GM21447 (cell line): ENCODE measurements around the gene TRIAP1.
"Not testable (repeated sequence)": the region's sequence is repeated elsewhere in the genome, so short reads cannot be mapped to it uniquely, and the experiment has no call there.

ENCODE experiments used
- ATAC-seq: cut with Tn5 transposase; IDR thresholded peaks from one replicate; pipeline ENCODE4 v1.9.1; 2021; ENCODE audit not compliant: unreplicated experiment

The TRIAP1 gene

GRCh38 chr12:120468821-120469449 lies 22.8 kb upstream of the TRIAP1 start:
- ATAC-seq = peak; percentile 30

GRCh38 chr12:120468325-120468820 lies 22.2 kb upstream of the TRIAP1 start:
- no peak for ATAC-seq

GRCh38 chr12:120467439-120467838 lies 21.3 kb upstream of the TRIAP1 start:
- no peak for ATAC-seq

- ATAC-seq = no peak
Measured at GRCh38 chr12:120466560-120467315, 20.6 kb upstream of the TRIAP1 start.

- no peak for ATAC-seq
Measured at GRCh38 chr12:120465756-120466155, 19.6 kb upstream of the TRIAP1 start.

GRCh38 chr12:120463712-120464111 lies 17.5 kb upstream of the TRIAP1 start:
- ATAC-seq = no peak

GRCh38 chr12:120462099-120462640 lies 16.0 kb upstream of the TRIAP1 start:
- no peak for ATAC-seq

GRCh38 chr12:120460157-120460556 lies 14.0 kb upstream of the TRIAP1 start:
- ATAC-seq = no peak

GRCh38 chr12:120457133-120457532 lies 10.9 kb upstream of the TRIAP1 start:
- no peak for ATAC-seq

- ATAC-seq = no peak
Measured at GRCh38 chr12:120455302-120455701, 9.1 kb upstream of the TRIAP1 start.

- no peak for ATAC-seq
Measured at GRCh38 chr12:120453977-120454376, 7.8 kb upstream of the TRIAP1 start.

- no peak for ATAC-seq
Measured at GRCh38 chr12:120453060-120453750, 7.0 kb upstream of the TRIAP1 start.

GRCh38 chr12:120452524-120452923 lies 6.3 kb upstream of the TRIAP1 start:
- ATAC-seq = not testable (repeated sequence)

GRCh38 chr12:120447992-120448391 lies 1.8 kb upstream of the TRIAP1 start:
- ATAC-seq = no peak

GRCh38 chr12:120446844-120447178 lies 627 bp upstream of the TRIAP1 start:
- not testable (repeated sequence) for ATAC-seq

GRCh38 chr12:120444676-120445075 lies 1.5 kb downstream of the TRIAP1 start:
- ATAC-seq = no peak

- peak; percentile 32 for ATAC-seq
Measured at GRCh38 chr12:120439646-120440247, 6.4 kb downstream of the TRIAP1 start.

- ATAC-seq = peak; percentile 5
Measured at GRCh38 chr12:120438495-120439198, 7.5 kb downstream of the TRIAP1 start.

GRCh38 chr12:120437735-120438494 lies 8.3 kb downstream of the TRIAP1 start, which contains the start of gene COX6A1:
Gene COX6A1 (plus strand): TSS chr12:120438113. CDS start chr12:120438127, 14 bp downstream.
- ATAC-seq = peak; percentile 92
